Chondrocyte (in vitro differentiated cells): ENCODE data around the gene ABI1. TPM values are rescaled to one million over a fixed set of nuclear protein-coding genes. Genes with fewer than 3 reads are reported as not detected.
"Not testable (repeated sequence)": the region's sequence is repeated elsewhere in the genome, so short reads cannot be mapped to it uniquely, and the experiment has no call there.

ENCODE experiments used
- DNase-seq: peaks from one replicate; pipeline ENCODE4 v3.0.0; 2021; ENCODE audit warnings: mixed read lengths, low spot score
- H3K27ac Mint-ChIP-seq: one replicate; pipeline ENCODE4 v1.8.0; 2021; ENCODE audit warnings: mild to moderate bottlenecking, moderate library complexity, mixed read lengths; ENCODE audit not compliant: unreplicated experiment
- H3K27me3 Mint-ChIP-seq: 2 replicates; pipeline ENCODE4 v1.8.0; 2021; ENCODE audit warnings: low read depth, mixed read lengths
- H3K36me3 Mint-ChIP-seq: 2 replicates; pipeline ENCODE4 v1.8.0; 2021; ENCODE audit warnings: low read depth, mixed read lengths
- H3K4me1 Mint-ChIP-seq: 2 replicates; pipeline ENCODE4 v1.8.0; 2021; ENCODE audit warnings: low read depth, mild to moderate bottlenecking, mixed read lengths
- H3K4me3 Mint-ChIP-seq: one replicate; pipeline ENCODE4 v1.8.0; 2021; ENCODE audit warnings: mild to moderate bottlenecking, moderate library complexity, mixed read lengths; ENCODE audit not compliant: unreplicated experiment
- H3K9me3 Mint-ChIP-seq: 2 replicates; pipeline ENCODE4 v1.8.0; 2021; ENCODE audit warnings: low read depth, mixed read lengths
- CTCF ChIP-seq: fragments of 200-600 bp; sonication (generic); IDR thresholded peaks from 2 replicates; pipeline ENCODE4 v1.5.0; 2021; ENCODE audit warnings: antibody characterized with exemption, mild to moderate bottlenecking, moderate library complexity
- long read RNA-seq: library from polyadenylated mRNA; stranded (forward); transcript quantifications from one replicate; pipeline ENCODE4 v2.0.0, GENCODE V29; 2021
- total RNA-seq: library from RNA; stranded (reverse); gene quantifications from 3 replicates; pipeline ENCODE4 v1.2.1, GENCODE V29; 2021

The ABI1 gene
- total RNA-seq = 50.2 to 56.5 TPM (median 51.9 TPM) in 3 replicates
- long read RNA-seq, transcript ABI1-202 (11 exons, 3,492 nt) = minor isoform, 9 of 75 reads
- long read RNA-seq, transcript ABI1-206 (11 exons, 1,446 nt) = major isoform, 29 of 75 reads
- long read RNA-seq, transcript ABI1-208 (10 exons, 3,515 nt) = minor isoform, 8 of 75 reads
- long read RNA-seq, transcript ABI1-205 (10 exons, 3,516 nt) = minor isoform, 14 of 75 reads
- long read RNA-seq, partial matches to known transcripts = 2 of 75 reads
- long read RNA-seq, other reads (novel, unspliced or antisense) = 9 of 75 reads

- TF ChIP-seq CTCF = no peak
- H3K36me3 Mint-ChIP-seq = no peaks in the 10 kb centered on the region
- H3K27ac Mint-ChIP-seq = peak within 1 kb of the TSS; percentile 98
- peak within 1 kb of the TSS; percentile 97 for H3K4me3 Mint-ChIP-seq
- peak; percentile 96 for DNase-seq
- no peaks in the 10 kb centered on the region for H3K9me3 Mint-ChIP-seq
- H3K4me1 Mint-ChIP-seq = peaks cover 25% of the 10 kb centered on the region
- H3K27me3 Mint-ChIP-seq = peaks cover 6% of the 10 kb centered on the region
Observed at GRCh38 chr10:26860443-26861204, at the start of gene ABI1. Gene ABI1 (minus strand): TSS chr10:26860958. CDS start chr10:26860863, 95 bp downstream.

- Mint-ChIP-seq H3K9me3 (peaks cover 2% of the 10 kb centered on the region), H3K27me3 (peaks cover 6% of the 10 kb centered on the region), H3K27ac (no peak overlapping the region), H3K36me3 (no peaks in the 10 kb centered on the region), H3K4me3 (no peak overlapping the region), H3K4me1 (no peaks in the 10 kb centered on the region)
- DNase-seq = no peak
- TF ChIP-seq CTCF = no peak
Observed at GRCh38 chr10:26909753-26910152, 49.0 kb upstream of the ABI1 start.

- H3K4me1 Mint-ChIP-seq, H3K27me3 Mint-ChIP-seq, DNase-seq, H3K36me3 Mint-ChIP-seq, H3K27ac Mint-ChIP-seq, H3K9me3 Mint-ChIP-seq, H3K4me3 Mint-ChIP-seq: not testable (repeated sequence)
Observed at GRCh38 chr10:26905253-26905781, 44.6 kb upstream of the ABI1 start.

- no peak overlapping the region for H3K27ac Mint-ChIP-seq
- no peak for DNase-seq
- H3K36me3 Mint-ChIP-seq = no peaks in the 10 kb centered on the region
- peaks cover 2% of the 10 kb centered on the region for H3K9me3 Mint-ChIP-seq
- no peak for TF ChIP-seq CTCF
- H3K4me1 Mint-ChIP-seq = no peaks in the 10 kb centered on the region
- H3K4me3 Mint-ChIP-seq = no peak overlapping the region
- peaks cover 4% of the 10 kb centered on the region for H3K27me3 Mint-ChIP-seq
Observed at GRCh38 chr10:26903431-26904217, 42.9 kb upstream of the ABI1 start.

GRCh38 chr10:26892306-26892923 is 31.7 kb upstream of the ABI1 start:
- not testable (repeated sequence) for H3K4me3 Mint-ChIP-seq, H3K9me3 Mint-ChIP-seq, DNase-seq, H3K4me1 Mint-ChIP-seq, H3K27ac Mint-ChIP-seq, H3K36me3 Mint-ChIP-seq
- H3K27me3 Mint-ChIP-seq = peaks cover 15% of the 10 kb centered on the region
